Epithelial cell of proximal tubule (primary cell): ENCODE measurements around the gene GAS7. TPM values are rescaled to one million over a fixed set of nuclear protein-coding genes. Genes with fewer than 3 reads are reported as not detected.

Experiments
- DNase-seq: peaks from one replicate; pipeline ENCODE4 v3.0.0-alpha.2; 2011; ENCODE audit warnings: low read depth
- H3K4me3 ChIP-seq: 2 replicates; pipeline ENCODE4 v1.5.1; 2011; ENCODE audit warnings: low read depth, mild to moderate bottlenecking, low read length
- total RNA-seq: library from RNA; depleted of rRNA; stranded (reverse); fragments of >200 nt; gene quantifications from 2 replicates; pipeline ENCODE4 v1.2.3, GENCODE V29; 2015
- TF ChIP-seq, protein P1 (sequence below): conservative IDR thresholded peaks from 2 replicates; pipeline ENCODE4 v1.5.1; 2012; ENCODE audit warnings: low read depth, mild to moderate bottlenecking, low read length

Gene GAS7
- total RNA-seq, 1 donor from 2014 or later, result 2.5 TPM

DNA sequence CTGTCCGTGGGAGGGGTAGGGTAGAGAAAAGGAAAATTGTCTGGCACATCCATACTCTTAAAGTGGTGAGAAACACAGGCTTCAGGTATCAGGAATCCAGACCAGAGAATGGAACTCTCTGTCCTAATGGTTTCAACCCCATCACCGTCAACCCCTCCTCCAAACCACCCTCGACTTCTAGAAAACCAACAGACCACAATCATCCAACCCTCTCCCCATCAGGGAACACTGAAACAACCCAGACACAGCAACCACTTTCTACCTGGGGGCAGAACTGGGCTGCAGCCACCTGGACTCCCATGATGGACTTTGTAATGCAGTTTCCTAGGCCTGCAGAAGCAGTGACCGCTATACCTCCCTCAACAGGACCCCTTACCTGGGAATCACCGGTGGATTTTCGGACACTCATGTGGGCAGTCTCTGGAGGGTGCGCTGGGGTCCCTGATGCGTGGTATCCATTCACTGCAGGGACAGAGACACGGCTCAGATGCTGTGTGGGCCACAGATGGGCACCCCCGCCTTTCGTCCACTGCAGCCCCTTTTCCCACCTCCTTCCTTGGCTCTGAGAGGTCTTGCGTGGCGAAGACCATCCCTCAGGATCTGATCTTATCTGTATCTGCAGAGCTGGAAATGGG, 229.0 kb downstream of the GAS7 start:
- TF ChIP-seq, protein P1, sequence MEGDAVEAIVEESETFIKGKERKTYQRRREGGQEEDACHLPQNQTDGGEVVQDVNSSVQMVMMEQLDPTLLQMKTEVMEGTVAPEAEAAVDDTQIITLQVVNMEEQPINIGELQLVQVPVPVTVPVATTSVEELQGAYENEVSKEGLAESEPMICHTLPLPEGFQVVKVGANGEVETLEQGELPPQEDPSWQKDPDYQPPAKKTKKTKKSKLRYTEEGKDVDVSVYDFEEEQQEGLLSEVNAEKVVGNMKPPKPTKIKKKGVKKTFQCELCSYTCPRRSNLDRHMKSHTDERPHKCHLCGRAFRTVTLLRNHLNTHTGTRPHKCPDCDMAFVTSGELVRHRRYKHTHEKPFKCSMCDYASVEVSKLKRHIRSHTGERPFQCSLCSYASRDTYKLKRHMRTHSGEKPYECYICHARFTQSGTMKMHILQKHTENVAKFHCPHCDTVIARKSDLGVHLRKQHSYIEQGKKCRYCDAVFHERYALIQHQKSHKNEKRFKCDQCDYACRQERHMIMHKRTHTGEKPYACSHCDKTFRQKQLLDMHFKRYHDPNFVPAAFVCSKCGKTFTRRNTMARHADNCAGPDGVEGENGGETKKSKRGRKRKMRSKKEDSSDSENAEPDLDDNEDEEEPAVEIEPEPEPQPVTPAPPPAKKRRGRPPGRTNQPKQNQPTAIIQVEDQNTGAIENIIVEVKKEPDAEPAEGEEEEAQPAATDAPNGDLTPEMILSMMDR, result no peak
- H3K4me3 ChIP-seq, result no peak overlapping the region
- DNase-seq, result no peak

DNA sequence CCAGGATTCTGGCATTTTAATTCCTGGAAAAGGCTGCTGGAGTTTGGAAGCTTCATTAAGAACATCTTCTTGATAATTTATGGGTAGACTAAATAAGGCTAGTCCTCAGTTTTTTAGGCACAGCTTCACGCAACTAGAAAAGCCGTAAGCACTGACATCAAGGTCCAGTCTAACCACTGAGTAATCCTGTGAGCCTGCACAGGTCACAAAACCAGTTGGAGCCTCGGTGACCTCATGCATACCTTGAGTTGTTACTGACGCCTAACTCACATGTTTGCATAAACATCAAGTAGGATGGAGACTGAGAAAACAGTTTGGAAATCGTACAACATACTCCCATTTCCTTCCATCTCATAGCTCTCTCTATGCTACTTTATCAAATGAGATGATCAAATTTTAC, 229.5 kb downstream of the GAS7 start:
- H3K4me3 ChIP-seq, result no peak overlapping the region
- no peak for DNase-seq
- TF ChIP-seq, protein P1, result no peak

DNA sequence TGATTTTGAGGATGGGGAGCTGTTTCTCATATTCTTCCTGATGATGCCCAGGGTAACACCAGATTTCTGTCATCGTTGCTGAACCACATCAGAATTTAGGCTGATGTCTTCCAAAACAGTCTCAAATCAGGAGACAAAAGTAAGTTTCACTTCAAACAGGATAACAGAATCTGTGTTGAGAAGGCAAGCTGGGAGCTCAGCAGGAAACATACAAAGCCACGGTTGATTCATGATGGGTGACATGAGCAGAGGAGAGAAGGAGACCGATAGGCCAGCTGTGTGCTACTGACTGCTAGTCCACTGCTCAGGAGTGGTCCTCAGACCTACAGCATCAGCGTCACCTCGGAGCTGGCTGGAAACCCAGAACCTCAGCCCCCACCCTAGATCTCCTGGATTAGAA, 230.4 kb downstream of the GAS7 start:
- DNase-seq, result no peak
- no peak overlapping the region for H3K4me3 ChIP-seq
- TF ChIP-seq, protein P1, result no peak

DNA sequence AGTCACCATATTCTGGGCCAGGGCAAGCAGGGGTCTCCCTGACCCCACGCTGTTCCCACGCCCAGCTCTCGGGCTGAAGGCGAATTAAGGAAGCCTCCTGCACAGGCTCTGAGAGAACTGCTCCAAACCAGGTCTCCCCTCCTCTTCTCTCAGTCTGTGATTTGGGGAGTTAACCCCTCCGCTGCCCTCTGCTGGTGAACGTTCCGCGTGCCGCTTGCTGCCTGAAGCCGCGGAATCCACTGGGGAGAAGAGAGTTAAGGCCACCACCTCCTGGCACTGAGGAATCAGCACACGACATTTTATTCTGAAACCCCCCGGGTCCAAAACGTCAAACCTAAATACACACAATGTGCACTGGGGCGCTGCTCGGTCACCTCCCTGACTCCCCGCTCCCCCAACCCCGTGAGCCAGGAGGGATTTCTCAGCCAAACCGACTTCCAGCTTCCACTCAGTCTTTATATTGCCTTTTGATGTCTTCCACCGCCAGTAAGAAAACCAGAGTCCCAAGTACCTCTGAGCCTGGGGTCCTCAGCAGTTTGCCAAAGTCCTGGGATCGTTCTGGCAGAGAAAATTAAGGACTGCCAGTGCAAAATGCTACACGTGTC, 238.9 kb downstream of the GAS7 start:
- no peak overlapping the region for H3K4me3 ChIP-seq
- TF ChIP-seq, protein P1, result peak; percentile 61
- DNase-seq, result no peak

DNA sequence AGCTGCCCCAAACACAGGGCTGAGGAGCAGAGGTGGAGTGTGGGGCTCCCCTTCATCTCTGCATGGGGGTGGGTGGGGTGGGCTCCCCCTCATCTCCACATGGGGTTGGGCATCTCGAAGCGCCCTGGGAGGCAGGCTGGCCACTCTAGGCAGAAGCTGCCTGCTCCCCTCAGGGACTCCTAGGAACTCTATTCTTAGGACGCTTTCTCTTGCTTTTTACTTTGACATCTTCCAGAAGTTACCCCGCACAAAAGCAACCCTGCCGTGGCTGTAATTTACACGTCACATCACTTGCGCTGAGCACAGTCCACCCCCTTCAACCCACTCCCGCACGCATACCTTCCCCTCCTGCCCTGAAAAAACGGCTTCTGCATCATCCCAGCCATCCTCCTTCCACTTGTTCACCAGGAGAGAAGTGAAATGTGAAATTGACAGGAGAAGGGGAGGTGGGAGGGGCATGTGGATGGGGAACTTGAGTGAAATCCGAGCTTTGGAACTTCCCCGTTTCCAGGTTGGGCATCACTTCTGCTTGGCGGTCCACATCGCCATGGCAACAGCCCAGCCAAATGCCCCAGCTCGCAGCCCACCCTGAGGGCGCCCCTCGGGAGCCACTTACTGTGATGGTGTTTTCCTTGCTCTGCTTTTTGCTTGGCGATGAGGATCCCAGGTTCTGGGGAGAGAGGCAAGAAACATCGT, 239.7 kb downstream of the GAS7 start:
- no peak for DNase-seq
- no peak overlapping the region for H3K4me3 ChIP-seq
- TF ChIP-seq, protein P1, result no peak

DNA sequence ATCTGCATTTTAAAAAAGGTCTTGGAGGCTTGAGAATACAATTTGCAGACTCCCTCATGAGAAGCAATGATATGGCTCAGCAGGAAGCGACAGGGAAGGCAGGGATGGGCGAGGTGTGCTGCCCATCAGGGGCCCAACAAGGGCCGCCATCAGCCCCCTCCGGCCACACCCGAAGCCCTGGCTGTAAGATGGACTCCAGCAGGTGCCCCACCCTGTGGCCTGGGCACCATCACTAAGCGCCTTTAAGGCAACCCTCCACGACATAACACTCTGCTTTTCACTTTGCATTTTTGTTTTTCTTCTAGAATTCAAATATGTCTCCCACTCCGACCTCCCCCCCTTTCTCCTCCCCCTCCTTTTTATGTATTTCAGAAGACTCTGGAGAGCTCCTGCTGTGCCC, 241.2 kb downstream of the GAS7 start:
- no peak overlapping the region for H3K4me3 ChIP-seq
- TF ChIP-seq, protein P1, result no peak
- DNase-seq, result no peak
